GM12892 (cell line): ENCODE data around the gene APOBEC3A.

Source experiments
- POLR2A ChIP-seq: IDR thresholded peaks from 2 replicates; pipeline ENCODE4 v1.6.1; 2011; ENCODE audit warnings: low read depth, low read length, control low read depth
- POLR2AphosphoS5 ChIP-seq: IDR thresholded peaks from 2 replicates; pipeline ENCODE4 v1.6.1; 2011; ENCODE audit warnings: low read depth, low read length, control low read depth

DNA sequence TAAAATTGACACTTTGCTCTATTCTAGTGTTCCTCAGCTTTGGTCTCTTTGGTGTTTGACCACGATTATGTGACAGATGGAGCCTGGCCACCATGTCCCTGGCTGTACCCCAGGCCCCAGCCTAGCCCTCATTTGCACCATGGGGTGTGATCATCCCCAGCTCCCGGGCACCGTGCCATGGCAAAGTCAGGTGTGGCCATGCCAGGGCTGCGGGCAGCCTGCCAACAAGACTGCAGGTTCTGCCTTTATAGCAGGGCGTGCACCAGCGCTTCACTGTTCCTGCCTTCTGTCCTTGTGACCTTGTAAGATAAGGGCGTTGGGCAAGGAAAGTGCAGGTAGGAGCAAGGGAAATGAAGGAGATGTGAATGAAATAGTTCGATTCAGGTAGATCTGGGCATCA lies 22.4 kb upstream of the APOBEC3A start:
- TF ChIP-seq POLR2A (no peak), POLR2AphosphoS5 (no peak)
